ENCODE measurements around the gene EIF1. TPM values are rescaled to one million over a fixed set of nuclear protein-coding genes. Genes with fewer than 3 reads are reported as not detected.
A peak's percentile ranks its signal among the peaks of the same experiment; 100 is the strongest.
"Not testable (repeated sequence)": the region's sequence is repeated elsewhere in the genome, so short reads cannot be mapped to it uniquely, and the experiment has no call there.

Gene EIF1
- total RNA-seq, 1 experiment from 2014 or later = 1,945 TPM

DNA sequence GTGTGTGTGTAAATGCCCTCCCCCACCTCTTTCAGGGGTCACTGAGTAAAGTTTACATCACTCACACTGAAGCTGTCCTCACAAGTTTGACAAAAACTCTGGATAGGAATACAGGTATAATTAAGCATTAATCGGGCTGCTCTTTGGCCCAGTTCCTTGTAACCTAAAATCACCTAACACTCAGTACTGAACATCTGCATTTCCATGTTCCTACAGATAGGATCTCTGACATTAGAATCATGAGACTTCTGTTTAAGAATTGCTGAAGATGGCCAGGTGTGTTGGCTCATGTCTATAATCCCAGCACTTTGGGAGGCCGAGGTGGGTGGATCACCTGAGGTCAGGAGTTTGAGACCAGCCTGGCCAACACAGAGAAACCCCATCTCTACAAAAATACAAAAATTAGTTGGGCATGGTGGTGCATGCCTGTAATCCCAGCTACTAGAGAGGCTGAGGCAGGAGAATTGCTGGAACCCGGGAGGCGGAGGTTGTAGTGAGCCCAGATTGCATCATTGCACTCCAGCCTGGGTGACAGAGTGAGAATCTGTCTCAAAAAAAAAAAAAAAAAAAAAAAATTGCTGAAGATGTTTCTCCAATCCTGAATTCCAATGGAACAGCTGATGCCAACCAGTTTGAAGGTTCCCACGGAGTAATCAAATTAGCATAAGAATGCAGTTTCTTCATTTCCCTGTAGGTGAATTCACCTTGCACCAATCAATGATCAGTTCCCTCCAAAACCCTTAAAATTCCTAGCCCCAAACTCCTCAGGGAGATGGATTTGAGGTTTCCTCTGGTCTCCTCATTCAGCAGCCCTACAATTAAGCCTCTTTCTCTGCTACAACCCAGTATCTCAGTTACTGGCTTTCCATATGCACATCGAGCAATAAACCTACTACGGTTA, 13.3 kb upstream of the EIF1 start:
- intact Hi-C loops (cut with micrococcal nuclease); H3K27ac Mint-ChIP-seq (ENCODE audit: low read depth, unreplicated experiment); H3K36me3 Mint-ChIP-seq (ENCODE audit: insufficient read depth, unreplicated experiment); DNase-seq (ENCODE audit: unreplicated experiment); H3K27me3 Mint-ChIP-seq (ENCODE audit: insufficient read depth, unreplicated experiment); BruUV-seq (replicated peaks); H3K4me3 Mint-ChIP-seq (ENCODE audit: unreplicated experiment); H3K9me3 Mint-ChIP-seq (ENCODE audit: unreplicated experiment): not testable (repeated sequence)
- POLR2A ChIA-PET = interaction anchor here (0.6 to 1.5 kb wide), 2 partner anchors 13 to 957 kb away, joined by 3 to 8 read pairs; partner anchors contain the start of gene EIF1
- peaks cover 14% of the 10 kb centered on the region for H3K4me1 Mint-ChIP-seq (ENCODE audit: insufficient read depth, unreplicated experiment)
- CTCF ChIA-PET = interaction anchor here (0.6 to 2.5 kb wide), 2 partner anchors 10 to 156 kb away, joined by 3 to 14 read pairs; no protein-coding TSS in a partner anchor

DNA sequence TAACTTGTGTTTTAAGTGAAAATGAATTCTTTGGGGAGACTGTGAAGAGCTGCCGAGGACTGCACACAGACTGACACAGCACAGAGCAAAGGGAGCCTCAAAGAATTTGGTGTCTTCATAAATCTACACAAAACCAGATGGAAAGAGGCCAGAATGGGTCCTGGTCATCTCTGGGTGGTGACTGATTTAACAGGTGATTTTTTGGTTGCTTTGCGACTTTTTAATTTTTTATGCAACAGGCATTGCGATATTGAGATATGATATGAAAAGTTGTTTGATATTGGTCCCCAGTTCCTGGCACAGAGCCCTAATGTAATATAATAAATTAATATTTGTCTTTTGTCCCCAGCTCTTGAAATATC, 12.6 kb upstream of the EIF1 start:
- TF ChIP-seq, protein P1, sequence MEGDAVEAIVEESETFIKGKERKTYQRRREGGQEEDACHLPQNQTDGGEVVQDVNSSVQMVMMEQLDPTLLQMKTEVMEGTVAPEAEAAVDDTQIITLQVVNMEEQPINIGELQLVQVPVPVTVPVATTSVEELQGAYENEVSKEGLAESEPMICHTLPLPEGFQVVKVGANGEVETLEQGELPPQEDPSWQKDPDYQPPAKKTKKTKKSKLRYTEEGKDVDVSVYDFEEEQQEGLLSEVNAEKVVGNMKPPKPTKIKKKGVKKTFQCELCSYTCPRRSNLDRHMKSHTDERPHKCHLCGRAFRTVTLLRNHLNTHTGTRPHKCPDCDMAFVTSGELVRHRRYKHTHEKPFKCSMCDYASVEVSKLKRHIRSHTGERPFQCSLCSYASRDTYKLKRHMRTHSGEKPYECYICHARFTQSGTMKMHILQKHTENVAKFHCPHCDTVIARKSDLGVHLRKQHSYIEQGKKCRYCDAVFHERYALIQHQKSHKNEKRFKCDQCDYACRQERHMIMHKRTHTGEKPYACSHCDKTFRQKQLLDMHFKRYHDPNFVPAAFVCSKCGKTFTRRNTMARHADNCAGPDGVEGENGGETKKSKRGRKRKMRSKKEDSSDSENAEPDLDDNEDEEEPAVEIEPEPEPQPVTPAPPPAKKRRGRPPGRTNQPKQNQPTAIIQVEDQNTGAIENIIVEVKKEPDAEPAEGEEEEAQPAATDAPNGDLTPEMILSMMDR (IDR thresholded peaks at IDR 0.05; ENCODE audit: unreplicated experiment) = no peak
- no TSS peak for BruUV-seq (replicated peaks)
- POLR2A ChIA-PET = interaction anchor here (0.6 to 1.5 kb wide), 2 partner anchors 13 to 958 kb away, joined by 3 to 8 read pairs; partner anchors contain the start of gene EIF1
- H3K4me3 Mint-ChIP-seq (ENCODE audit: unreplicated experiment) = no peak overlapping the region
- DNase-seq (ENCODE audit: unreplicated experiment) = no peak
- CTCF ChIA-PET = interaction anchor here (0.7 to 2.5 kb wide), 2 partner anchors 11 to 979 kb away, joined by 3 to 14 read pairs; no protein-coding TSS in a partner anchor
- no peaks in the 10 kb centered on the region for H3K9me3 Mint-ChIP-seq (ENCODE audit: unreplicated experiment)
- H3K27ac Mint-ChIP-seq (ENCODE audit: low read depth, unreplicated experiment) = no peak overlapping the region
- H3K36me3 Mint-ChIP-seq (ENCODE audit: insufficient read depth, unreplicated experiment) = peaks cover 6% of the 10 kb centered on the region
- H3K4me1 Mint-ChIP-seq (ENCODE audit: insufficient read depth, unreplicated experiment) = peaks cover 14% of the 10 kb centered on the region
- H3K27me3 Mint-ChIP-seq (ENCODE audit: insufficient read depth, unreplicated experiment) = no peaks in the 10 kb centered on the region
- intact Hi-C loops (cut with micrococcal nuclease) = no loop called here

DNA sequence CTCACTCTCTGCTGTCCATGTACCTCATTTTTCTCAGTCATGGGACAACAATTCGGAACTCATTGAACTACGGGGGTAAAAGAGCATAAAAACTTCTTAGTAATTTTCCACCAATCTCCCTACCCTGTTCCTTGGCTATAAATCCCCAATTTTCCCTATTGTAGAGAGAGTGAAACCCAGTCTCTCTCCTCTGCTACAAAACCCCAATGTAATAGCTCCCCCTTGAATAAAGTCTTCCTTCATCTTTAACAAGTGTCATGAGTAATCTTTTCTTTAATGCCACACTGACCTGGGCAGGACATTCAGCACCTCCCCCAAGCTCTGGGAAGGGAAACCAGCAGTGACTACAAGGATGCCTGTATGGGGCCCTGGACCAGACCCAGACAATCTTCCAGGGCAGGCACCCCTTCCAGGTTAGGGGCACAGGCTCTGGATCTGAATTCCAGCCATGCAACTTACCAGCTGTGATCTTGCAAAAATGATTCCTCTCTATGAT, 10.2 kb upstream of the EIF1 start:
- TF ChIP-seq, protein P1 (IDR thresholded peaks at IDR 0.05; ENCODE audit: unreplicated experiment) = no peak
- H3K9me3 Mint-ChIP-seq (ENCODE audit: unreplicated experiment) = no peaks in the 10 kb centered on the region
- DNase-seq (ENCODE audit: unreplicated experiment) = peak; percentile 75
- TSS peak; percentile 100 for BruUV-seq (replicated peaks)
- peaks cover 6% of the 10 kb centered on the region for H3K36me3 Mint-ChIP-seq (ENCODE audit: insufficient read depth, unreplicated experiment)
- H3K27ac Mint-ChIP-seq (ENCODE audit: low read depth, unreplicated experiment) = peak overlapping the region; percentile 91
- CTCF ChIA-PET = interaction anchor here (0.6 to 2.3 kb wide), 15 partner anchors 9 to 1114 kb away, joined by 3 to 11 read pairs (median 5); partner anchors contain the start of gene EIF1
- POLR2A ChIA-PET = interaction anchor here (0.6 to 4.0 kb wide), 10 partner anchors 11 to 1434 kb away, joined by 3 to 113 read pairs (median 4); partner anchors contain the start of gene EIF1
- H3K27me3 Mint-ChIP-seq (ENCODE audit: insufficient read depth, unreplicated experiment) = no peaks in the 10 kb centered on the region
- H3K4me3 Mint-ChIP-seq (ENCODE audit: unreplicated experiment) = peak overlapping the region; percentile 77
- peaks cover 14% of the 10 kb centered on the region for H3K4me1 Mint-ChIP-seq (ENCODE audit: insufficient read depth, unreplicated experiment)
- intact Hi-C loops (cut with micrococcal nuclease) = no loop called here

DNA sequence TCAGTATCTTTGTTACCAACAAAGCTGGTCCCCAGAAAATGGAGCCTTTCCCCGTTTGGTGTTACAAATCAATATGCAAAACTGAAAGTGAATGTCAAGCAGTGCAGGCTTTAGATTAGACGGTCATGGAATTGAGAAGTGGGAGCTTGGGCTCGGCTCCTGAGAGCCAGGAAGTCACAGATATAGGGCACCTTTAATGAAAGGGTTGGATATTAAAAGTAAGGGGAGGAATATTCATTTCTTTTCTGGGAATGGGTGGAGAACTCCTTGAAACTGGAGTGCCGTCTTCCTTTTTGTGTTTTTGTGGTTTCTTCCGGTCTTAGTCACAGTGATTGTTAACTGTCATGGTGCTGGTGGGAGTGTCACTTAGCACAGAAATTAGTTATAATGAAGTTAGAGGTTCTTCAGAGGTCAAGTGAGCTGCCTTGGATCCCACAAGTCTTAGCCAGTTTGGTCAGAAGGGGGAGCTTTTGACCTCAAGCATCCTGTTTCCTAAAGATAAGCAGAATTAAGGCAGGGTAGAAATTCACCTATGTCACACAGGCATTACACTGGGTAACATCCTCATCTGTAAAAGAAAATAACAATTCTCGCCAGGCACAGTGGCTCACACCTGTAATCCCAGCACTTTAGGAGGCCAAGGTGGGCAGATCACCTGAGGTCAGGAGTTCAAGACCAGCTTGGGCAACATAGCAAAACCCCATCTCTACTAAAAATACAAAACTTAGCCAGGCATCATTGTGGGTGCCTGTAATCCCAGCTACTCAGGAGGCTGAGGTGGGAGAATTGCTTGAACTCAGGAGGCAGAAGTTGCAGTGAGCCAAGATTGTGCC, 9.6 kb upstream of the EIF1 start:
- POLR2A ChIA-PET = interaction anchor here (0.6 to 4.0 kb wide), 10 partner anchors 11 to 1434 kb away, joined by 3 to 113 read pairs (median 4); partner anchors contain the start of gene EIF1
- peak; percentile 91 for DNase-seq (ENCODE audit: unreplicated experiment)
- intact Hi-C loops (cut with micrococcal nuclease) = loop anchor here (1.0 kb wide), 1 partner anchor 9 kb away; the partner anchor contains the start of gene EIF1
- Mint-ChIP-seq H3K27ac (ENCODE audit: low read depth, unreplicated experiment) (peak overlapping the region; percentile 91), H3K4me3 (ENCODE audit: unreplicated experiment) (peak overlapping the region; percentile 77), H3K4me1 (ENCODE audit: insufficient read depth, unreplicated experiment) (peaks cover 14% of the 10 kb centered on the region), H3K36me3 (ENCODE audit: insufficient read depth, unreplicated experiment) (peaks cover 6% of the 10 kb centered on the region), H3K9me3 (ENCODE audit: unreplicated experiment) (no peaks in the 10 kb centered on the region), H3K27me3 (ENCODE audit: insufficient read depth, unreplicated experiment) (no peaks in the 10 kb centered on the region)
- CTCF ChIA-PET = interaction anchor here (0.6 to 2.3 kb wide), 14 partner anchors 8 to 180 kb away, joined by 3 to 11 read pairs (median 6); partner anchors contain the start of gene EIF1
- no TSS peak for BruUV-seq (replicated peaks)
- TF ChIP-seq, protein P1 (IDR thresholded peaks at IDR 0.05; ENCODE audit: unreplicated experiment) = peak; percentile 18
